ENCODE measurements around the gene TRIP13.
"Not testable (repeated sequence)": the region's sequence is repeated elsewhere in the genome, so short reads cannot be mapped to it uniquely, and the experiment has no call there.

Gene TRIP13

GRCh38 chr5:919356-920000 lies 26.8 kb downstream of the TRIP13 start:
- no peak for DNase-seq (ENCODE audit: low spot score)

GRCh38 chr5:920321-920720 lies 27.6 kb downstream of the TRIP13 start:
- DNase-seq (ENCODE audit: low spot score), result no peak

DNA sequence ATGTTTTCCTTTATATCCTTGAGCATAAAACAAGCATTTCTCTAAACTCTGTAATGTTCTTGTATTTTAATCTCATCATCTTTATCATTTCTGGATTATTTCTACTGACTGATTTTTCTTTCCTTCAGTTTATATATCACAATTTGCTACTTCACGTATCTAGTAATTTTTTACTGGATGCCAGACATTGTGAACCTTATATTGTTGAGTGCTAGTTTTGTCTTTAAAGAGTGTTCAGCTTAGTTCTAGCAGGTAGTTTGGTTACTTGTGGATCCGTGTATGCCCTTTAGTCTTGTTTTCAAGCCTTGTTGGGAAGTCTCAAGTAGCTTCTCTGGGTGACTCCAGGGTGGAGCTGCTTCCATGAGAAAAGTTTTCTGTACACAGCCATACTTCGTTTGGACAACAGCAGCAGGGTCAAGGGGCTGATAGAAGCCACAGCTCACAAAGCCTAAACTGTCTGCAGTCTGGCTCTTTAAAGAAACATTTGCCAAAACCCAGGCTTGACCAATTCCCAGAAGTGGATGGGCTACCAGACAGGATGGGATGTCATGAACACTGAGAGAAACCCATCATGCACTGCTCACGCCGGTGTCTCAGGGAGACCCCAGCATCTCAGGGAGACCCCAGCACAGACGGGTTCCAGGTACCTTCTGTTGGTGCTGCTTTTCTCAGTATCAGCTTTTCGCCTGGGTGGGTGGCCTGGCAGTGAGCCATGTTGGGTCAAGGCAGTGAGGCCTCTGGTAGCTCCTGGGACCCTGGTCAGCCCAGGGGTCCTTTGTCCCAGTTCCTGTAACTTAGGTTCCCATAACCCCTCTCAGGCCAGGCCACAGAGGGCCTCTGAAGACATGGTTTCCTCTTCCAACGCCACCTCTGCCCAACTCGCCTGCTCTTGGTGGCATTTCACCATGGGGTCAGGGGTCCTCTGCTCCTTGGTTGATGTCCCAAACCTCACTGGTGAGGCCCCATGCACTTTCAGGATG lies 29.1 kb downstream of the TRIP13 start:
- DNase-seq (ENCODE audit: low spot score), result no peak

- no peak for DNase-seq (ENCODE audit: low spot score)
Observed at GRCh38 chr5:922436-923280, 30.0 kb downstream of the TRIP13 start.

GRCh38 chr5:923281-923873 lies 30.7 kb downstream of the TRIP13 start:
- DNase-seq (ENCODE audit: low spot score), result peak; percentile 90

DNA sequence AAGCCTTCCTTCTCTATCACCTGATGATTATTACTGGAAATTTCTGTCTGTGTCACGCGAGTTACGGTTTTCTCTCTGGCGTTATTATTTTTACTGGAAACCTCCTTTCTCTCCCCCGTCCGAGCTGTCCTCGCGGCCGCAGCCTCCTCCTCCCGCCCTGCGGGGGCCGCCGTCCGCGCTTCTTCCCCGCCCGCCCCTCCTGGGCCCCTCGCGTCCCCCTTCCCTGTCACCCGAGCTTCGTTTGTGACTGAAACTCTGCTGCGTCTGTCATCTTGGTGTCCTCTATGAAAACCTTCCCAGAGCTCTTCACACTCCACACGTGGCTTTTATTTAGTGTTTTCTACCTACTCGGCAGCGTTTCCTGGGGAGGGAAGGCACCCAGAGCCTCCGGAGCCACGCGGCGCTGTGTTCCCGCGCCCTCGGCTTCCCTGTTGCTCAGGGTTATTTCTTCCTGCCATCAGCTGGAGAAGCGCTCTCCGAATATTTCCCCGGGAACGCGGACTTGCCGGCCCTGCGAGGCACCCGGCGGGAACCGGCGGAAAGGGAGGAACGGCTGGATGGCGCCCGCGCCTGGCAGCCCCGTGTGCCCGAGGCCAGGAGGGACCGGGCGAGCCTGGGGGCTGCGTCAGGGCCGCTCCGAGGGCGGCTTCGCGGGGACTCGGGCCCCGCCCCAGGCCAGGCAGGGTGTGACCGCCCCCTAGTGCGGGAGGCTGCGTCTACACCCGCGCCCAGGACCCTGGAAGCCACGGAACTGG lies 33.9 kb downstream of the TRIP13 start:
- peak; percentile 64 for DNase-seq (ENCODE audit: low spot score)

- DNase-seq (ENCODE audit: low spot score), result no peak
Observed at GRCh38 chr5:927172-928015, 34.7 kb downstream of the TRIP13 start.

DNA sequence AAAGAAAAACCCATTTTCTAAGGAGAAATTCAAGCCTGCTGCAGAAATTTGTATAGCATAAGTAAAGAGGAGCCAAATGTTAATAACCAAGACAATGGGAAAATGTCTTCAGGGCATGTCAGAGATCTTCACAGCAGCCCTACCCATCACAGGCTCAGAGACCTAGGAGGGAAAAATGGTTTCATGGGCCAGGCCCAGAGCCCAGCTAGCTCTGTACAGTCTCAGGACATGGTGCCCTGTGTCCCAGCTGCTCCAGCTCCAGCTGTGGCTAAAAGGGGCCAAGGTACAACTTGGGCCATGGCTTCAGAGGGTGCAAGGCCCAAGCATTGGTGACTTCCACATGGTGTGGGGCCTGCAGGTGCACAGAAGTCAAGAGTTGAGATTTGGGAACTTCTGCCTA lies 36.5 kb downstream of the TRIP13 start:
- not testable (repeated sequence) for DNase-seq (ENCODE audit: low spot score)

DNA sequence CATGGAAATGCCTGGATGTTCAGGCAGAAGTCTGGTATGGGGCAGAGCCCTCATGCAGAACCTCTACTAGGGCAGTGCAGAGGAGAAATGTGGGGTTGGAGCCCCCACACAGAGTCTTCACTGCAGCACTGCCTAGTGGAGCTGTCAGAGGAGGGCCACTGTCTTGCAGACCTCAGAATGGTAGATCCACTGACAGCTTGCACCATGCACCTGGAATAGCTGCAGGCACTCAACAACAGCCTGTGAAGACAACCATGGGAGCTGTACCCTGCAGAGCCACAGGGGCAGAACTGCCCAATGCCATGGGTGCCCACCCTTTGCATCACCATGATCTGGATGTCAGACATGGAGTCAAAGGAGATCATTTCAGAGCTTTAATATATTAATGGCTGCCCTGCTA lies 36.9 kb downstream of the TRIP13 start:
- DNase-seq (ENCODE audit: low spot score), result no peak

- no peak for DNase-seq (ENCODE audit: low spot score)
Observed at GRCh38 chr5:930866-931265, 38.2 kb downstream of the TRIP13 start.

GRCh38 chr5:931570-932145 lies 39.0 kb downstream of the TRIP13 start:
- no peak for DNase-seq (ENCODE audit: low spot score)

- DNase-seq (ENCODE audit: low spot score), result no peak
Observed at GRCh38 chr5:932151-932627, 39.5 kb downstream of the TRIP13 start.

DNA sequence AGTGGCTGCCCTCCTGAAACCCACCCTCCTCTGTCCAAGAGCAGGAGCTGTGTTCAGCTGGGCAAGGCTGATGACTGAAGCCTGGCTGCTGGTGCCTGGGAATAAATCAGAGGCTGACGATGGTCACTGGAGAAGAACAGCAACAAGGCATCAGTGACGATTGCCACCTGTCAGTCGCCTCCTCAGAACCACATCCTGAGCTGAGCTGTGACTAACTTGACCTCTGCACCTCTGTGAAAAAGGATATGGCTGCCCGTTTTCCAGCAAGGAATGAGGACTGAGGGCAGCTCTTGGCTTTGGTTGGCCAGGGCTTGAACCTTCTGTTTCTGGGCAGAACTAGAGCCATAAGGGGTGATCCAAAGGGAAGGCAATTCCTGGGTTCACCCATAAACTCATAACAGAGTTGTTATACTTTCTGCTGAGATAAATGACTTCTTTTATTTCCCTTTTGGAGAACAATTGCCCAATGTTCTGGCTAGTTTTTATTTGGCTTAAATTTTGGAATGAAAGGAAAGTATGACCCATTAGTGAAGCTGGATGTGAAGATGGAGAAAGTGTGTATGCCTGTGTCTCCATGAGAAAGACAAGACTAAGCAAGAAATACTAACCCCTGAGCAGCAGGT lies 40.1 kb downstream of the TRIP13 start:
- DNase-seq (ENCODE audit: low spot score), result no peak

- DNase-seq (ENCODE audit: low spot score), result no peak
Observed at GRCh38 chr5:933251-933861, 40.7 kb downstream of the TRIP13 start.

DNA sequence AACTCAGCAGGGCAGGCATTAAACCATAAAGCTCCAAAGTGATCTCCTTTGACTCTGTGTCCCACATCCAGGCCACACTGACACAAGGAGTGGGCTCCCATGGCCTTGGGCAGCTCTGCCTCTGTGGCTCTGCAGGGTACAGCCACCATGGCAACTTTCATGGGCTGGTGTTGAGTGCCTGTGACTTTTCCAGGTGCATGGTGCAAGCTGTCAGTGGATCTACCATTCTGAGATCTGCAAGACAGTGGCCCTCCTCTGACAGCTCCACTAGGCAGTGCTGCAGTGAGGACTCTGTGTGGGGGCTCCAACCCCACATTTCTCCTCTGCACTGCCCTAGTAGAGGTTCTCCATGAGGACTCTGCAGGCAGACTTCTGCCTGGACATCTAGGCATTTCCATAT lies 41.3 kb downstream of the TRIP13 start:
- DNase-seq (ENCODE audit: low spot score), result not testable (repeated sequence)

DNA sequence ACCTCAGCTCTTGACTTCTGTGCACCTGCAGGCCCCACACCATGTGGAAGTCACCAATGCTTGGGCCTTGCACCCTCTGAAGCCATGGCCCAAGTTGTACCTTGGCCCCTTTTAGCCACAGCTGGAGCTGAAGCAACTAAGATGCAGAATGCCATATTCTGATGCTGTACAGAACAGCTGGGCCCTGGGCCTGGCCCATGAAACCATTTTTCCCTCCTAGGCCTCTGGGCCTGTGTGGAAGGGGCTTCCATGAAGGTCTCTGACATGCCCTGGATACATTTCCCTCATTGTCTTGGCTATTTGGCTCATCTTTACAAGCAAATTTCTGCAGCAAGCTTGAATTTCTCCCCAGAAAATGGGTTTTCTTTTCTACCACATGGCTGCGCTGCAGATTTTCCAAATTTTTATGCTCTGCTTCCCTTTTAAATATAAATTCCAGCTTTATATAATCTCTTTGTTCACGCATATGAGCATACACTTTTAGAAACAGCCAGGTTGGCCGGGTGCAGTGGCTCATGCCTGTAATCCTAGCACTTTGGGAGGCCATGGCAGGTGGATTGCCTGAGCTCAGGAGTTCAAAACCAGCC lies 41.8 kb downstream of the TRIP13 start:
- not testable (repeated sequence) for DNase-seq (ENCODE audit: low spot score)

GRCh38 chr5:935510-936084 lies 42.9 kb downstream of the TRIP13 start:
- DNase-seq (ENCODE audit: low spot score), result no peak

Data from AG08395 (cell line).